KMS-11 (cell line): ENCODE data around the gene MPO.

Experiments used
- H2AFZ ChIP-seq: fragments of 200-600 bp; sonication (generic); 2 replicates; pipeline ENCODE4 v1.6.1; 2016; ENCODE audit warnings: antibody characterized with exemption, mixed run types, low read depth
- H3K27ac ChIP-seq: fragments of 200-600 bp; sonication (generic); 2 replicates; pipeline ENCODE4 v1.6.1; 2016; ENCODE audit warnings: mild to moderate bottlenecking, mixed run types
- H3K27me3 ChIP-seq: fragments of 200-600 bp; sonication (generic); 2 replicates; pipeline ENCODE4 v1.6.1; 2017; ENCODE audit warnings: mild to moderate bottlenecking, low read depth, mixed run types, moderate library complexity; ENCODE audit not compliant: insufficient read depth
- H3K36me3 ChIP-seq: fragments of 200-600 bp; sonication (generic); 2 replicates; pipeline ENCODE4 v1.6.1; 2017; ENCODE audit warnings: mild to moderate bottlenecking, mixed run types; ENCODE audit not compliant: insufficient read depth
- H3K4me1 ChIP-seq: fragments of 200-600 bp; sonication (generic); 2 replicates; pipeline ENCODE4 v1.6.1; 2016; ENCODE audit warnings: mild to moderate bottlenecking, low read depth, mixed run types; ENCODE audit not compliant: poor library complexity, severe bottlenecking
- H3K4me2 ChIP-seq: fragments of 200-600 bp; sonication (generic); 2 replicates; pipeline ENCODE4 v1.7.0; 2016; ENCODE audit warnings: mild to moderate bottlenecking, mixed run types
- H3K4me3 ChIP-seq: fragments of 200-600 bp; sonication (generic); IDR thresholded peaks from 2 replicates; pipeline ENCODE4 v1.6.1; 2017; ENCODE audit warnings: low read depth, low read length, mixed read lengths; ENCODE audit not compliant: insufficient read depth
- H3K79me2 ChIP-seq: fragments of 200-600 bp; sonication (generic); 2 replicates; pipeline ENCODE4 v1.6.1; 2016; ENCODE audit warnings: low read depth, mixed run types; ENCODE audit not compliant: insufficient read depth
- H3K9ac ChIP-seq: fragments of 200-600 bp; sonication (generic); 2 replicates; pipeline ENCODE4 v1.6.1; 2016; ENCODE audit warnings: mild to moderate bottlenecking, mixed run types
- H4K20me1 ChIP-seq: fragments of 200-600 bp; sonication (generic); 2 replicates; pipeline ENCODE4 v1.6.1; 2016; ENCODE audit warnings: mild to moderate bottlenecking, mixed run types; ENCODE audit not compliant: insufficient read depth
- TF ChIP-seq, protein P1 (sequence below): fragments of 200-600 bp; sonication (generic); conservative IDR thresholded peaks from 2 replicates; pipeline ENCODE4 v1.6.1; 2017; ENCODE audit warnings: low read depth, mild to moderate bottlenecking, antibody characterized with exemption, low read length, moderate library complexity, mixed read lengths

The MPO gene

GRCh38 chr17:58328195-58329034 is 47.7 kb upstream of the MPO start, which contains the start of gene TSPOAP1:
Gene TSPOAP1 (minus strand): TSS chr17:58328795. CDS start chr17:58327920, 875 bp downstream.
- Histone ChIP-seq H3K27ac (peak within 1 kb of the TSS; percentile 96), H3K9ac (peak within 1 kb of the TSS; percentile 100; the same call in 1 of the 2 replicates)

DNA sequence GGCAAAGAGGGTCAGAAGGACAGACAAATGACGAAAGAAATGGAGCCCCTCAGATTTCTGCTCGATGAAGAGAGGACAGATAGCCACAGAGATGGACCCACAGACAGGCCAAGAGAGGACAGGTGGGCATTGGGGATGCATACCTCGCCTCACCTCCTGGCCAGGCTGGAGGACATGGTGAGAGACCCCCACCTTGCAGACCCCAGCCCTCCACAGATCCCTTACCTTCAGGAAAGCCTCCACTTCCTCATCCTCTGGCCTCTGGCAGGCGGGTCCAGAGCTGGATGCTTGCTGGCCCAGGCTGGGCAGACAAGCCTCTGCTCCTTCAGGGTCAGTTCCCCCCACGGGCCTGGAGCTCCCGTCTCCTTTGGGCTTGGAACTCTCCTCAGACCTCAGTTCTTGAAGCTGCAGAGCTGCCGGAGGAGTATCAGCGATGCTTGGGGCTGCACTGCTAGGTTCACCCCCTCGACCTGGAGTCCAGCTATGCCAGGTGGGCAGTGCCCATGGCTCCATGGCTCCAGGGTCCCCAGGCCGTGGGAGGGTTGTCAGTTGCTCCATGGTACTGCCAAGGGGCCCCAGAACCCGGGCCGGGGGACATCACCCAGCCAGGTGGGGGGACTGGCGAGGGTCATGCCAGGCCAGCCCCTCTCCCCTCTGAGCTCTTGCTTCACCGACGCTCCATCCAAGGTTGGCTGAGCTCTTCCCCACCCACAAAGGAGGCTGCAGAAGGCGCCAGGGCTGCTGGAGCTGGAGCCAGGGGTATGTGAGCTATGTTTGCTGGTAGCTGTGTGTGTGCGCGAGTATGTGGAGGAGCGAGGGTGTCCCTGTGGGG is 46.8 kb upstream of the MPO start:
- Histone ChIP-seq H3K79me2 (peaks cover 29% of the 10 kb centered on the region), H3K27me3 (no peaks in the 10 kb centered on the region), H3K4me3 (no peak overlapping the region), H3K9ac (peak overlapping the region; percentile 17; the same call in 1 of the 2 replicates), H4K20me1 (peaks cover 7% of the 10 kb centered on the region; the same call in 1 of the 2 replicates), H3K4me2 (peak overlapping the region; percentile 15), H3K36me3 (peaks cover 11% of the 10 kb centered on the region; the same call in 1 of the 2 replicates), H2AFZ (no peak overlapping the region), H3K27ac (peak overlapping the region; percentile 96), H3K4me1 (peaks cover 31% of the 10 kb centered on the region)
- TF ChIP-seq, protein P1, sequence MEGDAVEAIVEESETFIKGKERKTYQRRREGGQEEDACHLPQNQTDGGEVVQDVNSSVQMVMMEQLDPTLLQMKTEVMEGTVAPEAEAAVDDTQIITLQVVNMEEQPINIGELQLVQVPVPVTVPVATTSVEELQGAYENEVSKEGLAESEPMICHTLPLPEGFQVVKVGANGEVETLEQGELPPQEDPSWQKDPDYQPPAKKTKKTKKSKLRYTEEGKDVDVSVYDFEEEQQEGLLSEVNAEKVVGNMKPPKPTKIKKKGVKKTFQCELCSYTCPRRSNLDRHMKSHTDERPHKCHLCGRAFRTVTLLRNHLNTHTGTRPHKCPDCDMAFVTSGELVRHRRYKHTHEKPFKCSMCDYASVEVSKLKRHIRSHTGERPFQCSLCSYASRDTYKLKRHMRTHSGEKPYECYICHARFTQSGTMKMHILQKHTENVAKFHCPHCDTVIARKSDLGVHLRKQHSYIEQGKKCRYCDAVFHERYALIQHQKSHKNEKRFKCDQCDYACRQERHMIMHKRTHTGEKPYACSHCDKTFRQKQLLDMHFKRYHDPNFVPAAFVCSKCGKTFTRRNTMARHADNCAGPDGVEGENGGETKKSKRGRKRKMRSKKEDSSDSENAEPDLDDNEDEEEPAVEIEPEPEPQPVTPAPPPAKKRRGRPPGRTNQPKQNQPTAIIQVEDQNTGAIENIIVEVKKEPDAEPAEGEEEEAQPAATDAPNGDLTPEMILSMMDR: no peak

More at GRCh38 chr17:58328195-58329034, 47.7 kb upstream of the MPO start, which contains the start of gene TSPOAP1:
- Histone ChIP-seq H3K79me2 (peaks cover 36% of the 10 kb centered on the region), H3K4me3 (no peak within 1 kb of the TSS), H2AFZ (no peak within 1 kb of the TSS), H3K4me2 (peak within 1 kb of the TSS; percentile 95), H3K4me1 (peaks cover 32% of the 10 kb centered on the region), H3K36me3 (peaks cover 11% of the 10 kb centered on the region; the same call in 1 of the 2 replicates), H4K20me1 (peaks cover 7% of the 10 kb centered on the region; the same call in 1 of the 2 replicates), H3K27me3 (no peaks in the 10 kb centered on the region)
- TF ChIP-seq, protein P1: no peak

- Histone ChIP-seq H3K27ac (peak overlapping the region; percentile 96; the same call in 1 of the 2 replicates), H3K9ac (no peak overlapping the region; the same call in 1 of the 2 replicates), H3K4me2 (peak overlapping the region; percentile 15; the same call in 1 of the 2 replicates), H3K4me1 (peaks cover 31% of the 10 kb centered on the region), H4K20me1 (peaks cover 7% of the 10 kb centered on the region; the same call in 1 of the 2 replicates), H3K79me2 (peaks cover 21% of the 10 kb centered on the region), H2AFZ (no peak overlapping the region), H3K4me3 (no peak overlapping the region), H3K27me3 (no peaks in the 10 kb centered on the region), H3K36me3 (peaks cover 6% of the 10 kb centered on the region; the same call in 1 of the 2 replicates)
- TF ChIP-seq, protein P1: no peak
Measured at GRCh38 chr17:58326609-58327362, 46.1 kb upstream of the MPO start.
